Prostate gland (tissue), 2 donors: ENCODE results near the gene SCN3B. TPM values are rescaled to one million over a fixed set of nuclear protein-coding genes. Genes with fewer than 3 reads are reported as not detected.

ENCODE experiments used
- DNase-seq: peaks from one replicate; pipeline ENCODE4 v3.0.0-alpha.2; 2019; ENCODE audit warnings: low spot score
- H3K27ac ChIP-seq, 2 donors: fragments of 200-600 bp; sonication (generic); 2 replicates each; pipeline ENCODE4 v1.5.1; 2017 to 2019
- H3K27me3 ChIP-seq: fragments of 200-600 bp; sonication (generic); replicated peaks from 2 replicates; pipeline ENCODE4 v1.5.1; 2019; ENCODE audit not compliant: insufficient read depth
- H3K36me3 ChIP-seq, 2 donors: fragments of 200-600 bp; sonication (generic); 1 replicate in 1 of 2; 2 replicates in 1 of 2; pipeline versions ENCODE4 v1.5.1 to v1.8.1; 2017 to 2019
- H3K4me1 ChIP-seq: fragments of 200-600 bp; sonication (generic); replicated peaks from 2 replicates; pipeline ENCODE4 v1.5.1; 2019
- H3K4me3 ChIP-seq, 2 donors: fragments of 200-600 bp; sonication (generic); 2 replicates each; pipeline ENCODE4 v1.5.1; 2017 to 2019
- H3K9me3 ChIP-seq: fragments of 200-600 bp; sonication (generic); 2 replicates; pipeline ENCODE4 v1.5.1; 2017
- CTCF ChIP-seq, 4 experiments: fragments of 200-600 bp in 2 of 4; fragments of 450-650 bp in 2 of 4; sonication (generic) in 2 of 4; IDR thresholded peaks; 1 replicate in 3 of 4; 2 replicates in 1 of 4; pipeline ENCODE4 v1.5.1; 2016 to 2019; ENCODE audit warnings: antibody characterized with exemption in 4 of 4, mild to moderate bottlenecking in 2 of 4, moderate library complexity in 2 of 4
- POLR2A ChIP-seq: fragments of 450-650 bp; IDR thresholded peaks from one replicate; pipeline ENCODE4 v1.6.1; 2016; ENCODE audit warnings: antibody characterized with exemption, mild to moderate bottlenecking
- POLR2AphosphoS5 ChIP-seq: sonication (generic); formaldehyde crosslinking; IDR thresholded peaks from one replicate; pipeline ENCODE4 v1.6.1; 2017; ENCODE audit warnings: antibody characterized with exemption
- WGBS: methylation state at CpG from one replicate; pipeline ENCODE4 v1.1.5; 2018; 5-methylcytosine and 5-hydroxymethylcytosine counted together
- intact Hi-C: fragments of 100-400 bp; cut with DNase I; formaldehyde crosslinking; loops from one replicate; pipeline ENCODE4 v1.14.2; 2022
- total RNA-seq, 2 donors: library from RNA; depleted of rRNA; stranded (reverse); fragments of >200 nt; gene quantifications; one replicate each; pipeline ENCODE4 v1.1.0, GENCODE V29; 2016

The SCN3B gene
- 1 to 10 TPM; 2.5 to 3.5 TPM for total RNA-seq

- Histone ChIP-seq H3K4me3 (peak within 1 kb of the TSS; percentile 30 to 54), H3K4me1 (no peaks in the 10 kb centered on the region), H3K9me3 (no peaks in the 10 kb centered on the region), H3K27me3 (no peaks in the 10 kb centered on the region), H3K27ac (peak within 1 kb of the TSS; percentile 11 to 64), H3K36me3 (no peaks in the 10 kb centered on the region)
- intact Hi-C loops, result no loop called here
- 1% methylated on average over 38 of the region's 44 CpGs for WGBS
- no peak for TF ChIP-seq POLR2AphosphoS5
- peak; percentile 22 for TF ChIP-seq POLR2A
- TF ChIP-seq CTCF (IDR thresholded peaks at IDR 0.05), result no peak
- peak; percentile 61 for DNase-seq
These were observed at the start of gene SCN3B for GRCh38 chr11:123654566-123655081. Gene SCN3B (minus strand): TSS chr11:123654624. CDS start chr11:123653801, 823 bp downstream.

GRCh38 chr11:123702696-123703095 lies 48.3 kb upstream of the SCN3B start:
- Histone ChIP-seq H3K36me3 (no peaks in the 10 kb centered on the region), H3K4me1 (no peaks in the 10 kb centered on the region), H3K27ac (no peak overlapping the region), H3K9me3 (no peaks in the 10 kb centered on the region), H3K27me3 (no peaks in the 10 kb centered on the region), H3K4me3 (no peak overlapping the region)
- TF ChIP-seq POLR2A (no peak), CTCF (IDR thresholded peaks at IDR 0.05) (no peak), POLR2AphosphoS5 (no peak)
- WGBS, result 71% methylated on average over 2 of the region's 2 CpGs
- intact Hi-C loops, result no loop called here
- DNase-seq, result no peak

- no peaks in the 10 kb centered on the region for H3K9me3 ChIP-seq
- TF ChIP-seq POLR2A, result no peak
- no peak for TF ChIP-seq CTCF (IDR thresholded peaks at IDR 0.05)
- no peak for TF ChIP-seq POLR2AphosphoS5
- 44% methylated on average over 9 of the region's 9 CpGs for WGBS
- H3K27me3 ChIP-seq, result no peaks in the 10 kb centered on the region
- H3K4me1 ChIP-seq, result no peaks in the 10 kb centered on the region
- DNase-seq, result no peak
- no peak overlapping the region for H3K27ac ChIP-seq
- H3K4me3 ChIP-seq, result no peak overlapping the region
- intact Hi-C loops, result no loop called here
- H3K36me3 ChIP-seq, result no peaks in the 10 kb centered on the region
These were observed 47.7 kb upstream of the SCN3B start for GRCh38 chr11:123702139-123702538.

GRCh38 chr11:123700772-123701171 lies 46.3 kb upstream of the SCN3B start:
- Histone ChIP-seq H3K27me3 (peaks cover 2% of the 10 kb centered on the region), H3K4me3 (no peak overlapping the region), H3K4me1 (no peaks in the 10 kb centered on the region), H3K27ac (no peak overlapping the region), H3K36me3 (no peaks in the 10 kb centered on the region), H3K9me3 (no peaks in the 10 kb centered on the region)
- no peak for DNase-seq
- WGBS, result 71% methylated on average over 3 of the region's 3 CpGs
- intact Hi-C loops, result no loop called here
- no peak for TF ChIP-seq POLR2AphosphoS5
- no peak for TF ChIP-seq POLR2A
- TF ChIP-seq CTCF (IDR thresholded peaks at IDR 0.05), result no peak

- H3K9me3 ChIP-seq, result no peaks in the 10 kb centered on the region
- peaks cover 5% of the 10 kb centered on the region for H3K27me3 ChIP-seq
- no peaks in the 10 kb centered on the region for H3K36me3 ChIP-seq
- 49% methylated on average over 2 of the region's 2 CpGs for WGBS
- no peaks in the 10 kb centered on the region for H3K4me1 ChIP-seq
- H3K4me3 ChIP-seq, result no peak overlapping the region
- no peak overlapping the region for H3K27ac ChIP-seq
- intact Hi-C loops, result no loop called here
- DNase-seq, result no peak
- TF ChIP-seq POLR2AphosphoS5 (no peak), CTCF (IDR thresholded peaks at IDR 0.05) (no peak), POLR2A (no peak)
These were observed 44.2 kb upstream of the SCN3B start for GRCh38 chr11:123698546-123699127.
